Frontal cortex (tissue), 4 donors: ENCODE results near the gene LSAMP. TPM values are rescaled to one million over a fixed set of nuclear protein-coding genes. Genes with fewer than 3 reads are reported as not detected.
"Not testable (repeated sequence)": the region's sequence is repeated elsewhere in the genome, so short reads cannot be mapped to it uniquely, and the experiment has no call there.

ENCODE experiments used
- DNase-seq, 2 donors: peaks; one replicate each; pipeline ENCODE4 v3.0.0; 2012; ENCODE audit warnings: low spot score in 2 of 2
- FAIRE-seq: peaks from 2 replicates; lab custom pipeline; 2012; peaks lifted over from hg19 to GRCh38; lab: Jason Lieb, UNC
- small RNA-seq: library from RNA; depleted of rRNA; stranded (forward); fragments of <200 nt; gene quantifications from one replicate; pipeline ENCODE3, GENCODE V24; 2014
- total RNA-seq: library from RNA; depleted of rRNA; stranded (reverse); fragments of >200 nt; gene quantifications from one replicate; pipeline ENCODE4 v1.2.3, GENCODE V29; 2014
- donor health status: control.
- donor health status: control.
- donor health status: control.

The LSAMP gene
- total RNA-seq, 1 donor from 2014 or later: 59.9 TPM

DNA sequence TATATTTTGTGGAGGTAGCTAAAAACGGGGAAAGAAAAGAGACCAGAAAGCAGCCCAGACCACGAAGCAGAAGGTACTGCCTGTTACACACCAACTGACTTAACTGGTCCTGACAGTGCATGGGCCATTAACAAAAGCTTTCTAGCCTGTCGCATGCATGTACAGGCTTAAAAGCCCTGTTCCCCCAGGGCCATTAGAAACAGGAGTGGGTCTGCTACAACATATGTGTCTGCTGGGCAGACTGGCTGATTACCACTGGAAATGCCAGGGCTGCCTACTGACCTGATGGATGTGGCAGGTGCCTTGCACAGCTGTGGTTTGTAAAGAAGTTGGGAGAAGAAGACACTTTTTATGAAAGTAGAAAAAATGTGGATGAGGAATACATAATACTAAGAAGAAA lies 684.6 kb downstream of the LSAMP start:
- FAIRE-seq: no peak
- no peak for DNase-seq

DNA sequence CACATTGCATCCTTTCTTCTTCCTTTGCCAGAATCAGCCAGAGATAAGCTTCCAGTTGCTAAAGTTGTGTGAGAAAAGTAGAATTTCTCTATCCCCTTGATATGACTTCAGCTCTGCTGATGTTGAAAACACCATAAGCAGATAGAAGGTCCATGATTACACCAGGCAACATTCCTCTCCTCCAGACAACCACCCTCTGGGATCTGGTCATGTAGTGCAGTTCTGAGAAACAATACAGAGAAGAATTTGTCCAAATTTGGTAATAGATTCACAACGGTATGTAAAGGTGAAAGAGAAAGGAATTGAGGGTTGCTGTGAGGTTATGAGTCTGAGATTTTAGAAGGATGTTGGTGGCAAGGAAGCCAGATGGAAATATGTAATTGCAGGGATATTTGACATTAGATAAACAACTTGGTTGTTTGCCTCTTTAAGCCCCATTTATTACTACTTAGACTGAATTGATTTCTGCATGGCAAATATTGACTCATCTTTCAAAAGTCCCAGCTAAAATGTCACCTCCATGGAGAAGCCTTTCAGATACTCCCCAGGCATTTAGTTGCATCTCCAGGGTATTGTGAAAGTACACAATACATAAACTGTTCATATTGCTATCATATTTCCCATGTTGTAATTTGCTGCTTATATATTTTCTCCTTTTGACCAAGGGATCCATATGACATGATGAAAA lies 687.1 kb downstream of the LSAMP start:
- FAIRE-seq: no peak
- DNase-seq: no peak

DNA sequence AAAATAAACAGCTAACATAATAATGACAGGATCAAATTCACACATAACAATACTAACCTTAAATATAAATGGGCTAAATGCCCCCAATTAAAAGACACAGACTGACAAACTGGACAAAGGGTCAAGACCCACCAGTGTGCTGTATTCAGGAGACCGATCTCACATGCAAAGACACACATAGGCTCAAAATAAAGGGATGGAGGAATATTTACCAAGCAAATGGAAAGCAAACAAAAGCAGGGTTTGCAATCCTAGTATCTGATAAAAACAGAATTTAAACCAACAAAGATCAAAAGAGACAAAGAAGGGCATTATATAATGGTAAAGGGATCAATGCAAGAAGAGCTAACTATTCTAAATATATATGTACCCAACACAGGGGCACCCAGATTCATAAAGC lies 692.3 kb downstream of the LSAMP start:
- DNase-seq, FAIRE-seq: not testable (repeated sequence)

Small RNA genes within 50 kb of the gene (small RNA-seq; reads per million reads assigned to genes)
- gene RN7SL815P: not detected
